NT2/D1 (cell line): ENCODE data around the gene CCDC80.

ENCODE experiments used
- DNase-seq: peaks from one replicate; pipeline ENCODE4 v3.0.0-alpha.2; 2011; ENCODE audit warnings: low read depth, low spot score
- H3K27me3 ChIP-seq: 2 replicates; pipeline ENCODE4 v1.6.0; 2011; ENCODE audit warnings: mild to moderate bottlenecking; ENCODE audit not compliant: insufficient read length, insufficient read depth
- H3K36me3 ChIP-seq: 2 replicates; pipeline ENCODE4 v1.6.1; 2011; ENCODE audit warnings: mild to moderate bottlenecking, low read length, mixed read lengths; ENCODE audit not compliant: insufficient read depth, insufficient read length
- H3K4me1 ChIP-seq: 2 replicates; pipeline ENCODE4 v1.5.1; 2011; ENCODE audit not compliant: insufficient read depth, insufficient read length
- H3K4me3 ChIP-seq: 2 replicates; pipeline ENCODE4 v1.5.1; 2011; ENCODE audit warnings: low read depth; ENCODE audit not compliant: insufficient read length
- H3K9ac ChIP-seq: 2 replicates; pipeline ENCODE4 v1.6.0; 2011; ENCODE audit warnings: low read depth; ENCODE audit not compliant: insufficient read length
- H3K9me3 ChIP-seq: 2 replicates; pipeline ENCODE4 v1.5.1; 2011; ENCODE audit warnings: mild to moderate bottlenecking, low read length; ENCODE audit not compliant: insufficient read depth
- SUZ12 ChIP-seq: IDR thresholded peaks from 2 replicates; pipeline ENCODE4 v1.6.1; 2011; ENCODE audit not compliant: insufficient read length, insufficient read depth; ENCODE audit errors: extremely low read depth
- YY1 ChIP-seq: IDR thresholded peaks from 2 replicates; pipeline ENCODE4 v1.6.1; 2011; ENCODE audit not compliant: insufficient read length, insufficient read depth
- ZNF274 ChIP-seq: IDR thresholded peaks from 2 replicates; pipeline ENCODE4 v1.6.1; 2011; ENCODE audit warnings: mild to moderate bottlenecking, low read depth, low read length

CCDC80 gene

DNA sequence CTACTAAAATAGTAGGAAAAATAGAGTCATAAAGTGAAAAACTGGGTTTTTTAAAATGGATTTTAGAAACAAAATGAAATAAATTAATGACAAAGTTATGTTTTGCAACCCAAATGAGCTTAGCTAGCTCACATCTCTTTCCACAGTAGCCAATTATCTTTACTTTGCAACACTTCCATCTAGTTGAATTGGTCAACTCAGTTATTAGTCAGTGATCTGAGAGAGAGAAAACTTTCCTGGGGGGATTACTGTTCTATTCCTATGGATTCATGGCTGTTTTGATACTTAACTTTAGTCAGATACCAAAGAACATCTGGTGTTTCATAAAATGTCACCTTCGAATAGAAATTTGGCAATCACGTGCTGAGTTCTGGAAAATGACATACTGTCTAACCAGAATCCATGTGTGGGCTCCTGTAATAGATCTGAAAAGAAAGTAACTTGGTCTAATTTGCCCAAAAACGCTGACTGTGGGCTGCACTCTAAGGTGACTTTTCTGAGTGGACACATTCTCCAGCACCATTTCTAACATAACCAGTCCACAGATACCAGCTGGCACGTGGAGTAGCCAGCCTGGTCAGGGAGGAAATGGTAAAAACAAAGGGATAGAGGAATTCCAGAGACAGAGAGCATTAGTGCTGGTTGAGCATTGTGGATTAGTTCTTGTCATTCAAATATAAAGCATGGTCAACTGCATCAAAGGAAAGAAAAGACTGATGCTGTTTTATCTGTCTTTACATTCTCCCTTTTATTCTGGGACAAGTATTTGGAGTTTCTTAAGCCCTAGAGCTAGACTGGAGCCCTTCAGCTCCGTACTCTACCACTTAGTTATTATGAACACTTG, 45.2 kb upstream of the CCDC80 start:
- Histone ChIP-seq H3K9me3 (no peaks in the 10 kb centered on the region), H3K9ac (no peak overlapping the region), H3K36me3 (no peaks in the 10 kb centered on the region), H3K27me3 (no peaks in the 10 kb centered on the region), H3K4me1 (peaks cover 2% of the 10 kb centered on the region), H3K4me3 (no peak overlapping the region)
- DNase-seq, result peak; percentile 35
- TF ChIP-seq ZNF274, result no peak
- no peak for TF ChIP-seq SUZ12
- TF ChIP-seq YY1, result no peak

DNA sequence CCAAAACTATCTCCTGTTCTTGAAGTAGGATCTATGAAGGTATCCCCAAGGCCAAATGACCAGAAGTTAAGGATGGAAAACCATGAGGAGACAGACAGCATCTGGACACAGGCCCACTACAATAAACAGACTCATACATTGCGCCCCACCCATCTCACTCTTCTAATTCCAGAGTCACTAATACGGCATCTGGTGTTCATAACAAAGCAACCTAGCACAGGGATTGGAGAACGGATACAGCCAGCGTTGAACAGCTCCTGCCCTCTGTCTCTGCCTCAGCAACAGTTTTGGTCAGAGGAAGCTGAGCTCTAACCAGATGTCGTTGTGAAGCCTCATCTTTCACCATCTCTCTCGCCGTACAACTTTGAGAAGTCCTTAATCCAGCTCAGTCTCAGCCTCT, 44.5 kb upstream of the CCDC80 start:
- Histone ChIP-seq H3K9ac (no peak overlapping the region), H3K9me3 (no peaks in the 10 kb centered on the region), H3K4me3 (no peak overlapping the region), H3K4me1 (peaks cover 2% of the 10 kb centered on the region), H3K36me3 (no peaks in the 10 kb centered on the region), H3K27me3 (no peaks in the 10 kb centered on the region)
- DNase-seq, result no peak
- TF ChIP-seq SUZ12 (no peak), YY1 (no peak), ZNF274 (no peak)

- Histone ChIP-seq H3K36me3 (no peaks in the 10 kb centered on the region), H3K9me3 (no peaks in the 10 kb centered on the region), H3K9ac (no peak overlapping the region), H3K4me1 (peaks cover 2% of the 10 kb centered on the region), H3K27me3 (no peaks in the 10 kb centered on the region), H3K4me3 (no peak overlapping the region)
- TF ChIP-seq ZNF274, result no peak
- no peak for TF ChIP-seq SUZ12
- TF ChIP-seq YY1, result no peak
- no peak for DNase-seq
These were observed 41.4 kb upstream of the CCDC80 start for GRCh38 chr3:112682361-112682760.

DNA sequence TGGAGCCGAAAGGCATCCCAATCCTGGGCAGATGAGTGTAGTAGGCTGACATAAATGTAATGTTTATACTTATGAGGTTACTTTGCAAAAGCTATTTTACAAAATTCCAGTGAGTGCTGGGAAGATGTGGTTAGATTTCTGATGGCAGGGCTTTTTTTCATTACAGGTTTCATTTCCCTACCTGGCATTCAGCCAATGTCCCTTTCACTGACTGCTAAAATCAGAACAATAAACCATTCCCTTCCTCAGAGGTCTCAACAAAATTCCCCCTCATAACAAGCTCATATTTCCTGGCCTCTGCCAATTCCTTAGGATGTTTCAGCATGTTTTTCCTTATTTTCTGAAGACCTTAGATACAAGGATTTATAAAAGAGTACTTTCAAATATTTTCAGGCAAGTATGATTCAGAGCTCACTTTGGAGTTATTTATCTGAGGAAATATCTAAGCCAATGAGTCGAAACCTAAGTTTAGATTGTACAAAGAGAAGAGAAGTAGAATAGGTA, 40.9 kb upstream of the CCDC80 start:
- TF ChIP-seq YY1 (no peak), SUZ12 (no peak), ZNF274 (no peak)
- Histone ChIP-seq H3K4me3 (no peak overlapping the region), H3K36me3 (no peaks in the 10 kb centered on the region), H3K9me3 (no peaks in the 10 kb centered on the region), H3K4me1 (peaks cover 4% of the 10 kb centered on the region), H3K27me3 (no peaks in the 10 kb centered on the region), H3K9ac (no peak overlapping the region)
- DNase-seq, result no peak

DNA sequence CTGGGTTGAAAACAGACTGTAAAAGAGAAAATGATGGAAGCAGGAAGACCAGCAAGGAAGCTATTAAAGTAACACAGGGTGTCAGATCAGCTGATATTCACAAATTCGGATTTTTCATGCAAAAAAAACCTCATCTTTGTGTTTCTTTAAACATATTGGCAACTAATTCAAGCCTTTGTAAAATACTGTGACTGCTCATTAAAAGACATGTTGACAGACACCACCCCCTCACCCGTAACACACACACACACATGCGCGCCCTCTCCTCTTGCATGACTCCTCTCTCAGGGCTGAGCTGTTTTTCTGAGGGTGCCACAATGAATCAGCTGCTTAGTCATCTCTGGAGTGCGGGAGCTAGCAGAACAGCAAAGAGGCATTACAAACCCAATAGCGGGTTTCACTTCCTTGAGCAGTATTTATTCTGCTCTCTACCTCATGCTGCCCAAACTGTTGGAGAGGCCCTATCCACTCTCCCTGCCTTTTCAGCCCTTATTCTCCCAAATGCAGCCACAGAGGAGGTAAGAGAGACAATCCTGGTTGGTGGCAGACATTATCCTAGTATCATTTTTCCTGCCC, 35.8 kb upstream of the CCDC80 start:
- H3K9ac ChIP-seq, result no peak overlapping the region
- H3K4me1 ChIP-seq, result peaks cover 2% of the 10 kb centered on the region
- TF ChIP-seq ZNF274 (no peak), YY1 (no peak), SUZ12 (no peak)
- H3K4me3 ChIP-seq, result no peak overlapping the region
- DNase-seq, result peak; percentile 25
- no peaks in the 10 kb centered on the region for H3K27me3 ChIP-seq
- H3K9me3 ChIP-seq, result no peaks in the 10 kb centered on the region
- H3K36me3 ChIP-seq, result no peaks in the 10 kb centered on the region

DNA sequence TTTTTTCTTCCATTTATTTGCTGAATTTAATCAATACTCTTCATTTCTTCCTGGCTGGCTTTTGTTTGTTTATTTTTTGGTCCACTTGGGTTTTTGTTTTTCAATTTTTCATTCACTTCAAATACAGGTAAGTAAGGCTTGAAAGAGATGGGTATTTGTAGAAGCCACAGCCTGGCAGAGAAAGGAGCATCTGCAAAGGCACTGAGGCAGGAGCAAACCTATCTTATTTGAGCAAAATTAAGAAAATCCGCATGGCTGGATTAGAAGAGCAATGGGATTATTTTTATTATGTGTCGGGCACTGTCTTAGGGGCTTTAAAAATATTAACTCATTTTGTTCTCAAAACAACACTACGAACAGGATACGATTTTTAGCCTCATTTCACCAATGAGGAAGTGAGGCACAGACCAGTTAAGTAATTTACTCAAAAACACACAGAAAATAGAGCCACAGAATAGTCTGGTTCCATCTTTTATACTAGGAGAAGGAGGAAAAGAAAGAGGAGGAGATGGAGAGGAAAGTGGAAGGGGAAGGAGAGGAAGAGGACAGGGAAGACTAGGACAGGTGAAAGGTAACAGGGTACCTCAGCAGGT, 35.1 kb upstream of the CCDC80 start:
- no peaks in the 10 kb centered on the region for H3K36me3 ChIP-seq
- H3K9ac ChIP-seq, result no peak overlapping the region
- TF ChIP-seq ZNF274, result no peak
- H3K27me3 ChIP-seq, result no peaks in the 10 kb centered on the region
- no peaks in the 10 kb centered on the region for H3K9me3 ChIP-seq
- no peak for DNase-seq
- H3K4me3 ChIP-seq, result no peak overlapping the region
- peaks cover 2% of the 10 kb centered on the region for H3K4me1 ChIP-seq

- no peak overlapping the region for H3K4me3 ChIP-seq
- no peaks in the 10 kb centered on the region for H3K27me3 ChIP-seq
- TF ChIP-seq SUZ12 (no peak), ZNF274 (no peak)
These were observed 34.4 kb upstream of the CCDC80 start for GRCh38 chr3:112675349-112675748.

More at GRCh38 chr3:112675349-112675748, 34.4 kb upstream of the CCDC80 start:
- H3K4me1 ChIP-seq, result peaks cover 2% of the 10 kb centered on the region
- no peaks in the 10 kb centered on the region for H3K9me3 ChIP-seq
- H3K36me3 ChIP-seq, result no peaks in the 10 kb centered on the region
- H3K9ac ChIP-seq, result no peak overlapping the region
- DNase-seq, result no peak
